Endothelial cell of umbilical vein (primary cell): ENCODE measurements around the gene KRTAP5-2. TPM values are rescaled to one million over a fixed set of nuclear protein-coding genes. Genes with fewer than 3 reads are reported as not detected.

Experiments
- BruUV-seq: library from RNA; stranded (reverse); fragments of 400-500 nt; replicated peaks from 2 replicates; lab custom pipeline; 2021; lab: Mats Ljungman, UMichigan
- CTCF ChIA-PET: fragments of 300-600, 350-600 bp; sonication (Branson Sonifier 250); formaldehyde crosslinking; loops from one replicate; lab custom pipeline; 2021; ENCODE audit warnings: antibody characterized with exemption, inconsistent platforms; lab: Charles Lee
- POLR2A ChIA-PET: fragments of 300-600, 350-600 bp; sonication (Branson Sonifier 250); formaldehyde crosslinking; loops from one replicate; lab custom pipeline; 2021; ENCODE audit warnings: antibody characterized with exemption, inconsistent platforms; lab: Charles Lee
- DNase-seq: peaks from one replicate; pipeline ENCODE4 v3.0.0-alpha.2; 2011; ENCODE audit warnings: low read depth, low spot score
- FAIRE-seq: peaks from 2 replicates; lab custom pipeline; 2011; peaks lifted over from hg19 to GRCh38; lab: Jason Lieb, UNC
- H2AFZ ChIP-seq: 2 replicates; pipeline ENCODE4 v1.6.0; 2012; ENCODE audit warnings: low read depth, low read length, control low read depth, inconsistent platforms
- H3K27ac ChIP-seq: 2 replicates; pipeline ENCODE4 v1.5.1; 2011; ENCODE audit warnings: low read depth, mild to moderate bottlenecking, control low read depth, low read length, moderate library complexity; ENCODE audit not compliant: insufficient read depth
- H3K27me3 ChIP-seq, 2 experiments: 2 replicates each; pipeline versions ENCODE4 v1.6.0 to v1.6.1; 2011; ENCODE audit warnings: low read length in 2 of 2, mixed read lengths in 1 of 2; ENCODE audit not compliant: control insufficient read depth in 2 of 2, insufficient read depth in 2 of 2
- H3K36me3 ChIP-seq, 2 experiments: 2 replicates in 1 of 2; 3 replicates in 1 of 2; pipeline ENCODE4 v1.5.1; 2011; ENCODE audit warnings: low read length in 2 of 2, mild to moderate bottlenecking in 1 of 2, moderate library complexity in 1 of 2; ENCODE audit not compliant: control insufficient read depth in 2 of 2, insufficient read depth in 2 of 2; ENCODE audit errors: extremely low read depth in 1 of 2
- H3K4me1 ChIP-seq: 3 replicates; pipeline ENCODE4 v1.5.1; 2011; ENCODE audit warnings: mild to moderate bottlenecking, low read length; ENCODE audit not compliant: control insufficient read depth, insufficient read depth; ENCODE audit errors: extremely low read depth
- H3K4me2 ChIP-seq: 2 replicates; pipeline ENCODE4 v1.6.1; 2011; ENCODE audit warnings: low read length, control low read depth, mixed read lengths; ENCODE audit not compliant: insufficient read depth
- H3K4me3 ChIP-seq, 3 experiments: fragments of 200-600 bp in 1 of 3; sonication (generic), shearing (Covaris generic) in 1 of 3; replicated peaks in 1 of 3; 2 replicates each; pipeline ENCODE4 v1.5.1; 2011 to 2016; ENCODE audit warnings: control low read depth in 3 of 3, low read length in 3 of 3, mild to moderate bottlenecking in 2 of 3, inconsistent platforms in 1 of 3, low read depth in 1 of 3, moderate library complexity in 1 of 3; ENCODE audit not compliant: insufficient read depth in 1 of 3
- H3K79me2 ChIP-seq: 2 replicates; pipeline ENCODE4 v1.6.0; 2012; ENCODE audit warnings: low read length, inconsistent platforms; ENCODE audit not compliant: control insufficient read depth, insufficient read depth
- H3K9ac ChIP-seq: replicated peaks from 2 replicates; pipeline ENCODE3; 2011; ENCODE audit warnings: low read length, control low read depth; ENCODE audit not compliant: insufficient read depth; ENCODE audit errors: extremely low read depth
- H3K9me1 ChIP-seq: replicated peaks from 3 replicates; pipeline ENCODE4 v1.6.0; 2011; ENCODE audit warnings: mild to moderate bottlenecking, low read length; ENCODE audit not compliant: control insufficient read depth, insufficient read depth; ENCODE audit errors: extremely low read depth
- H3K9me3 ChIP-seq: replicated peaks from 2 replicates; pipeline ENCODE4 v1.5.1; 2012; ENCODE audit warnings: low read length, inconsistent platforms; ENCODE audit not compliant: control insufficient read depth, insufficient read depth
- H4K20me1 ChIP-seq: replicated peaks from 2 replicates; pipeline ENCODE3; 2011; ENCODE audit warnings: mild to moderate bottlenecking, low read length; ENCODE audit not compliant: control insufficient read depth, insufficient read depth; ENCODE audit errors: extremely low read depth
- CTCF ChIP-seq, 2 donors: IDR thresholded peaks; 1 replicate in 1 of 2; 2 replicates in 1 of 2; pipeline ENCODE4 v1.5.1; 2011; ENCODE audit warnings: low read length in 2 of 2, mild to moderate bottlenecking in 2 of 2, moderate library complexity in 2 of 2, control low read depth in 1 of 2, inconsistent platforms in 1 of 2, low read depth in 1 of 2; ENCODE audit not compliant: insufficient read depth in 1 of 2; ENCODE audit errors: extremely low read depth in 1 of 2
- EZH2 ChIP-seq: IDR thresholded peaks from 2 replicates; pipeline ENCODE4 v1.6.1; 2012; ENCODE audit warnings: borderline replicate concordance, low read depth, mild to moderate bottlenecking, moderate library complexity, low read length, inconsistent platforms; ENCODE audit not compliant: severe bottlenecking
- FOS ChIP-seq: IDR thresholded peaks from 2 replicates; pipeline ENCODE4 v1.6.1; 2011; ENCODE audit warnings: mild to moderate bottlenecking, low read length, moderate library complexity, borderline replicate concordance; ENCODE audit not compliant: insufficient read depth
- JUN ChIP-seq: IDR thresholded peaks from 2 replicates; pipeline ENCODE4 v1.6.1; 2011; ENCODE audit warnings: borderline replicate concordance, low read depth; ENCODE audit not compliant: insufficient read length, insufficient read depth
- POLR2A ChIP-seq: IDR thresholded peaks from 2 replicates; pipeline ENCODE4 v1.6.1; 2012; ENCODE audit warnings: low read depth, mild to moderate bottlenecking, control low read depth, low read length
- POLR2AphosphoS5 ChIP-seq: IDR thresholded peaks from 2 replicates; pipeline ENCODE4 v1.6.1; 2012; ENCODE audit warnings: low read depth, mild to moderate bottlenecking, control low read depth, low read length, moderate library complexity; ENCODE audit not compliant: insufficient read depth
- dilution Hi-C: fragments of 300-500 bp; cut with MboI; formaldehyde crosslinking; loops from one replicate; pipeline ENCODE4 v1.15.0; 2019; ENCODE audit warnings: low sequenced_read_pairs; ENCODE audit not compliant: extremely low pct_ligation_motif_present
- intact Hi-C: fragments of 100-400 bp; cut with micrococcal nuclease; formaldehyde crosslinking; loops from one replicate; pipeline ENCODE4 v1.10.0; 2022
- polyA plus RNA-seq, 4 experiments: library from polyadenylated mRNA; depleted of rRNA in 3 of 4; stranded (reverse) in 3 of 4; unstranded in 1 of 4; fragments of >200 nt; gene quantifications; 2 replicates each; pipeline versions ENCODE4 v1.2.1 to v1.2.3, GENCODE V29; 2011 to 2012; ENCODE audit warnings: missing spikeins in 1 of 4
- total RNA-seq: library from RNA; stranded (reverse); gene quantifications from 2 replicates; pipeline ENCODE4 v1.2.3, GENCODE V29; 2021
- TF ChIP-seq, protein P1 (sequence below): IDR thresholded peaks from 2 replicates; pipeline ENCODE4 v1.6.1; 2011; ENCODE audit not compliant: insufficient read depth, insufficient read length

Gene KRTAP5-2
- total and polyA plus RNA-seq, 2 donors (not counting 3 experiments of a cell fraction or from before 2014, with no cell fraction given): not detected

DNA sequence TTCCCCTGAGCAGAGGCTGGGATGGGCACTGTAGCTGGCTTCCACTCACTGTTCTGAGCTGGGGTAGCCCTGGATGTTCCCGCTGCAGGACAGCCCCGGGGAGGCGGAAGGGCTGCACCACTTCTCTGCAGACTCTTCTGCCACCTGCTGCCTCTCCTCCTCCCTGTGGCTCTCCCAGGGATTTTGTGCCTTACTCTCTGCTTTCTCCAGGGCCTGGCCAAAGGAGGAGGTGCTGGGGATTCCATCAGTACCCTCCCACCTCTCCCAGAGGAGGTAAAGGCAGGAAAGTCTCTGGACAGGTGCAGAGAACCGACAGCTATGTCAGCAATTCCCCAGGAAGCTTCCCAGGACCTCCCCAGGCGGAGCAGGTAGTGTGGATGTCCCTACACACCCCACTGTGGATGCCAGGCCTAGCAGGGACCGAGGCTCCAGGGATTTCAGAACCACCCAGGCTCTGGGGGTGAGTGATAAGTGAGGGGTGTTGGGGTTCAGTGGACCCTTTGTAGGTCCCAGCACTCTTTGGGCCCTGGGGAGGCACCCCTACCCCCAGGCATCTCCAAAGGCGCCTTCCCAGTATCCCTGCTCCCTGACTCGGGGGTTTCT lies 37.3 kb downstream of the KRTAP5-2 start:
- H3K9me3 ChIP-seq: no peaks in the 10 kb centered on the region
- H3K36me3 ChIP-seq: peaks cover 0 to 3% of the 10 kb centered on the region in 2 experiments
- no peak overlapping the region for H3K9ac ChIP-seq
- intact Hi-C loops (no loop called here), dilution Hi-C loops (no loop called here)
- H3K79me2 ChIP-seq: no peaks in the 10 kb centered on the region
- FAIRE-seq (no peak), DNase-seq (no peak)
- no peaks in the 10 kb centered on the region for H4K20me1 ChIP-seq
- H3K9me1 ChIP-seq: no peaks in the 10 kb centered on the region
- H3K4me1 ChIP-seq: no peaks in the 10 kb centered on the region
- no TSS peak for BruUV-seq
- H3K27me3 ChIP-seq: no peaks in the 10 kb centered on the region
- TF ChIP-seq POLR2A: no peak
- TF ChIP-seq POLR2AphosphoS5: no peak
- TF ChIP-seq CTCF (IDR thresholded peaks at IDR 0.05; ENCODE audit: extremely low read depth in 1 of 2, insufficient read depth in 1 of 2, low read depth in 1 of 2, low read length in 2 of 2): no peak
- TF ChIP-seq, protein P1, sequence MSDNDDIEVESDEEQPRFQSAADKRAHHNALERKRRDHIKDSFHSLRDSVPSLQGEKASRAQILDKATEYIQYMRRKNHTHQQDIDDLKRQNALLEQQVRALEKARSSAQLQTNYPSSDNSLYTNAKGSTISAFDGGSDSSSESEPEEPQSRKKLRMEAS: no peak
- TF ChIP-seq EZH2: no peak
- no peak for TF ChIP-seq JUN
- no peak for TF ChIP-seq FOS
- H3K27ac ChIP-seq: no peak overlapping the region
- H3K4me2 ChIP-seq: no peak overlapping the region
- H2AFZ ChIP-seq: no peak overlapping the region
- no peak overlapping the region for H3K4me3 ChIP-seq
- ChIA-PET CTCF (interaction anchor here (1.8 to 3.9 kb wide), 2 partner anchors 14 kb away, joined by 10 to 32 read pairs; no protein-coding TSS in a partner anchor), POLR2A (no interaction called here)
